Right forelimb (tissue), 1 donor: ENCODE measurements around the gene DTHD1.

Source experiments
- DNase-seq: peaks from one replicate; pipeline ENCODE4 v3.0.0-alpha.2; 2018

DTHD1 gene

GRCh38 chr4:36317721-36318120, 36.3 kb downstream of the DTHD1 start:
- DNase-seq: no peak

- no peak for DNase-seq
Observed at GRCh38 chr4:36320117-36320896, 38.9 kb downstream of the DTHD1 start.

- no peak for DNase-seq
Observed at GRCh38 chr4:36321176-36321575, 39.8 kb downstream of the DTHD1 start.

- no peak for DNase-seq
Observed at GRCh38 chr4:36322921-36323354, 41.5 kb downstream of the DTHD1 start.

GRCh38 chr4:36323816-36324419, 42.5 kb downstream of the DTHD1 start:
- no peak for DNase-seq

- DNase-seq: no peak
Observed at GRCh38 chr4:36324808-36325207, 43.4 kb downstream of the DTHD1 start.

- no peak for DNase-seq
Observed at GRCh38 chr4:36325499-36325898, 44.1 kb downstream of the DTHD1 start.

GRCh38 chr4:36325926-36326325, 44.5 kb downstream of the DTHD1 start:
- DNase-seq: no peak

GRCh38 chr4:36326476-36327029, 45.1 kb downstream of the DTHD1 start:
- DNase-seq: no peak

GRCh38 chr4:36327400-36327799, 46.0 kb downstream of the DTHD1 start:
- no peak for DNase-seq

GRCh38 chr4:36328130-36328529, 46.7 kb downstream of the DTHD1 start:
- DNase-seq: no peak

GRCh38 chr4:36329228-36329627, 47.8 kb downstream of the DTHD1 start:
- no peak for DNase-seq

GRCh38 chr4:36330796-36331195, 49.4 kb downstream of the DTHD1 start:
- no peak for DNase-seq

GRCh38 chr4:36332023-36332781, 50.8 kb downstream of the DTHD1 start:
- DNase-seq: no peak

- no peak for DNase-seq
Observed at GRCh38 chr4:36332782-36333131, 51.3 kb downstream of the DTHD1 start.

- no peak for DNase-seq
Observed at GRCh38 chr4:36333303-36333877, 52.0 kb downstream of the DTHD1 start.

GRCh38 chr4:36337665-36338185, 56.3 kb downstream of the DTHD1 start:
- DNase-seq: no peak

GRCh38 chr4:36338973-36339372, 57.6 kb downstream of the DTHD1 start:
- no peak for DNase-seq

GRCh38 chr4:36341936-36342335, 60.5 kb downstream of the DTHD1 start:
- DNase-seq: no peak

GRCh38 chr4:36343501-36344175, 62.2 kb downstream of the DTHD1 start:
- DNase-seq: no peak

GRCh38 chr4:36348403-36348938, 67.1 kb downstream of the DTHD1 start:
- DNase-seq: no peak

- DNase-seq: no peak
Observed at GRCh38 chr4:36349938-36350549, 68.6 kb downstream of the DTHD1 start.
